HepG2 (cell line): ENCODE results near the gene DIPK1C. TPM values are rescaled to one million over a fixed set of nuclear protein-coding genes. Genes with fewer than 3 reads are reported as not detected.

Source experiments
- ATAC-seq: fragments of 200-7000 bp; cut with Tn5 transposase; 3 replicates; pipeline ENCODE4 v1.9.1; 2020; ENCODE audit warnings: mild to moderate bottlenecking, moderate library complexity
- BruUV-seq: library from RNA; stranded (reverse); fragments of 400-500 nt; replicated peaks from 2 replicates; lab custom pipeline; 2021; lab: Mats Ljungman, UMichigan
- CTCF ChIA-PET: fragments of 300-600 bp; formaldehyde crosslinking; extraction: SDS; loops from one replicate; lab custom pipeline; 2021; ENCODE audit warnings: low total read pairs, inconsistent platforms, low intra/inter-chr PET ratio; lab: Yijun Ruan, JAX
- POLR2A ChIA-PET: fragments of 350-600 bp; sonication (Branson Sonifier 250); formaldehyde crosslinking; loops from one replicate; lab custom pipeline; 2020; ENCODE audit warnings: antibody characterized with exemption, inconsistent platforms; lab: Yijun Ruan, JAX
- DNase-seq: peaks from one replicate; pipeline ENCODE4 v3.0.0-alpha.2; 2015; ENCODE audit warnings: low spot score
- FAIRE-seq: peaks from 3 replicates; lab custom pipeline; 2011; peaks lifted over from hg19 to GRCh38; lab: Jason Lieb, UNC
- H2AFZ ChIP-seq: one replicate; pipeline ENCODE4 v1.6.1; 2011; ENCODE audit warnings: low read length, inconsistent platforms
- H3K27ac ChIP-seq: fragments of 300-600 bp; 3 replicates; pipeline ENCODE4 v1.8.0; 2011; ENCODE audit warnings: mixed run types, mild to moderate bottlenecking, mixed read lengths, low read length, inconsistent platforms; ENCODE audit not compliant: insufficient read depth; ENCODE audit errors: extremely low read length
- H3K27me3 ChIP-seq, 2 experiments: fragments of 200-600 bp in 1 of 2; 2 replicates in 1 of 2; 3 replicates in 1 of 2; pipeline versions ENCODE4 v1.6.0 to v1.8.0; 2011; ENCODE audit warnings: low read length in 2 of 2, mild to moderate bottlenecking in 2 of 2, moderate library complexity in 2 of 2, inconsistent platforms in 1 of 2; ENCODE audit not compliant: insufficient read depth in 2 of 2, control insufficient read depth in 1 of 2
- H3K36me3 ChIP-seq, 2 experiments: fragments of 200-600 bp in 1 of 2; replicated peaks in 1 of 2; 2 replicates in 1 of 2; 3 replicates in 1 of 2; pipeline versions ENCODE4 v1.5.1 to v1.8.0; 2011; ENCODE audit warnings: low read length in 2 of 2, inconsistent platforms in 1 of 2; ENCODE audit not compliant: insufficient read depth in 2 of 2, control insufficient read depth in 1 of 2
- H3K4me1 ChIP-seq: 2 replicates; pipeline ENCODE4 v1.5.1; 2012; ENCODE audit warnings: low read length, inconsistent platforms; ENCODE audit not compliant: insufficient read depth
- H3K4me2 ChIP-seq: 2 replicates; pipeline ENCODE4 v1.6.0; 2011; ENCODE audit warnings: low read depth, low read length, inconsistent platforms
- H3K4me3 ChIP-seq, 3 experiments: fragments of 200-600 bp in 1 of 3; sonication (generic), shearing (Covaris generic) in 1 of 3; replicated peaks in 1 of 3; 2 replicates each; pipeline ENCODE4 v1.5.1; 2011 to 2016; ENCODE audit warnings: low read length in 3 of 3, inconsistent platforms in 2 of 3, low read depth in 2 of 3, mild to moderate bottlenecking in 2 of 3, control low read depth in 1 of 3, mixed read lengths in 1 of 3; ENCODE audit not compliant: insufficient read depth in 1 of 3
- H3K79me2 ChIP-seq: one replicate; pipeline ENCODE4 v1.6.1; 2011; ENCODE audit warnings: low read length, inconsistent platforms; ENCODE audit not compliant: insufficient read depth
- H3K9ac ChIP-seq: 2 replicates; pipeline ENCODE4 v1.6.0; 2011; ENCODE audit warnings: mild to moderate bottlenecking, low read depth, low read length, inconsistent platforms; ENCODE audit not compliant: insufficient read depth
- H3K9me3 ChIP-seq: 2 replicates; pipeline ENCODE4 v1.5.1; 2012; ENCODE audit warnings: mild to moderate bottlenecking, low read length
- H4K20me1 ChIP-seq: 2 replicates; pipeline ENCODE4 v1.6.0; 2011; ENCODE audit warnings: inconsistent platforms, mild to moderate bottlenecking, low read length, moderate library complexity; ENCODE audit not compliant: insufficient read depth
- AGO2 ChIP-seq: fragments of 200-400 bp; formaldehyde crosslinking; optimal IDR thresholded peaks from 2 replicates; pipeline ENCODE3; 2017; ENCODE audit warnings: mild to moderate bottlenecking, low read depth, low read length, moderate library complexity
- CTCF ChIP-seq: sonication (generic); formaldehyde crosslinking; IDR thresholded peaks from 2 replicates; pipeline ENCODE4 v1.5.0; 2020; ENCODE audit warnings: mild to moderate bottlenecking, missing genetic modification reagents, moderate library complexity
- DRAP1 ChIP-seq: IDR thresholded peaks from 2 replicates; pipeline ENCODE4 v1.6.1; 2016; ENCODE audit warnings: missing genetic modification reagents, missing compliant biosample characterization
- JUN ChIP-seq: sonication (generic); formaldehyde crosslinking; IDR thresholded peaks from 2 replicates; pipeline ENCODE4 v1.4.0; 2020; ENCODE audit warnings: mild to moderate bottlenecking, missing genetic modification reagents
- MTERF4 ChIP-seq: sonication (generic); formaldehyde crosslinking; IDR thresholded peaks from 2 replicates; pipeline ENCODE4 v1.8.0; 2023; ENCODE audit warnings: mild to moderate bottlenecking, missing genetic modification reagents
- RAD21 ChIP-seq: fragments of 450-650 bp; formaldehyde crosslinking; IDR thresholded peaks from 2 replicates; pipeline ENCODE4 v1.5.0; 2020; ENCODE audit warnings: mild to moderate bottlenecking
- RNF219 ChIP-seq: sonication (generic); formaldehyde crosslinking; IDR thresholded peaks from 2 replicates; pipeline ENCODE4 v1.5.0; 2020; ENCODE audit warnings: mild to moderate bottlenecking, missing genetic modification reagents
- SNAPC5 ChIP-seq: sonication (generic); formaldehyde crosslinking; IDR thresholded peaks from 2 replicates; pipeline ENCODE4 v1.8.1; 2023; ENCODE audit warnings: mild to moderate bottlenecking, missing genetic modification reagents, borderline replicate concordance
- THYN1 ChIP-seq: sonication (generic); formaldehyde crosslinking; IDR thresholded peaks from 2 replicates; pipeline ENCODE4 v1.8.1; 2023; ENCODE audit warnings: low read depth, mild to moderate bottlenecking, moderate library complexity, missing genetic modification reagents, borderline replicate concordance
- ZNF101 ChIP-seq: sonication (generic); formaldehyde crosslinking; IDR thresholded peaks from 2 replicates; pipeline ENCODE4 v1.4.0; 2020; ENCODE audit warnings: mild to moderate bottlenecking, low read depth, missing genetic modification reagents, borderline replicate concordance
- ZNF253 ChIP-seq: sonication (generic); formaldehyde crosslinking; IDR thresholded peaks from 2 replicates; pipeline ENCODE4 v1.8.0; 2022; ENCODE audit warnings: mild to moderate bottlenecking, missing genetic modification reagents, borderline replicate concordance
- ZNF484 ChIP-seq: sonication (generic); formaldehyde crosslinking; IDR thresholded peaks from 2 replicates; pipeline ENCODE4 v1.5.1; 2020; ENCODE audit warnings: mild to moderate bottlenecking, low read depth, missing genetic modification reagents, borderline replicate concordance
- WGBS: methylation state at CpG from one replicate; pipeline ENCODE4 v1.1.6; 2017; ENCODE audit warnings: low lambda C conversion rate; 5-methylcytosine and 5-hydroxymethylcytosine counted together
- in situ Hi-C: cut with HindIII; loops from 2 replicates; pipeline ENCODE4 v1.10.0; 2017; ENCODE audit warnings: low pct_unique_long_range_greater_than_20kb; ENCODE audit not compliant: extremely low pct_ligation_motif_present
- intact Hi-C: fragments of 100-400 bp; cut with micrococcal nuclease; formaldehyde crosslinking; loops from one replicate; pipeline ENCODE4 v1.10.0; 2022; ENCODE audit not compliant: unreplicated experiment
- polyA plus RNA-seq, 8 experiments: library from polyadenylated mRNA; depleted of rRNA in 3 of 8; stranded (reverse) in 7 of 8; unstranded in 1 of 8; fragments of >200 nt; fragmentation: Illumina TruSeq in 4 of 8; extraction: Trizol in 4 of 8; gene quantifications; 2 replicates each; pipeline versions ENCODE4 v1.2.1 to v1.2.3, GENCODE V29; 2011 to 2016; ENCODE audit warnings: low read depth in 4 of 8, missing spikeins in 1 of 8, mixed read lengths in 1 of 8; ENCODE audit not compliant: insufficient read depth in 1 of 8
- total RNA-seq, 5 experiments: library from RNA; depleted of rRNA; stranded (reverse); fragments of >200 nt; fragmentation: Illumina TruSeq; extraction: Trizol; gene quantifications; 2 replicates each; pipeline ENCODE4 v1.2.3, GENCODE V29; 2016; ENCODE audit warnings: low read depth in 1 of 5

Gene DIPK1C
- total and polyA plus RNA-seq, 2 of the 13 experiments (the other 11 are each of a cell fraction or from before 2014, with no cell fraction given): 1.8 TPM; not detected in 1

- H3K27ac ChIP-seq: no peak overlapping the region
- no peaks in the 10 kb centered on the region for H3K9me3 ChIP-seq
- ChIA-PET POLR2A (no interaction called here), CTCF (no interaction called here)
- H4K20me1 ChIP-seq: no peaks in the 10 kb centered on the region
- H3K4me3 ChIP-seq: no peak overlapping the region
- peaks cover 48% of the 10 kb centered on the region for H3K4me1 ChIP-seq
- H2AFZ ChIP-seq: no peak overlapping the region
- no peaks in the 10 kb centered on the region for H3K79me2 ChIP-seq
- H3K9ac ChIP-seq: no peak overlapping the region
- H3K4me2 ChIP-seq: no peak overlapping the region
- no peak for ATAC-seq
- H3K36me3 ChIP-seq: no peaks in the 10 kb centered on the region
- BruUV-seq: no TSS peak
- H3K27me3 ChIP-seq: no peaks in the 10 kb centered on the region
- intact Hi-C loops: no loop called here
- in situ Hi-C loops: loop anchor here (25.0 kb wide), 1 partner anchor 290 kb away; no protein-coding TSS in a partner anchor
- no peak for TF ChIP-seq ZNF101 (CRISPR knock-in tag)
- TF ChIP-seq DRAP1 (CRISPR knock-in tag): no peak
- TF ChIP-seq SNAPC5 (CRISPR knock-in tag): no peak
- 84% methylated on average over 8 of the region's 8 CpGs for WGBS
- no peak for DNase-seq
- no peak for FAIRE-seq
Observed at GRCh38 chr18:74477771-74478170, 20.7 kb upstream of the DIPK1C start.

GRCh38 chr18:74476140-74476539 lies 19.0 kb upstream of the DIPK1C start:
- peaks cover 50% of the 10 kb centered on the region for H3K4me1 ChIP-seq
- intact Hi-C loops (no loop called here), in situ Hi-C loops (loop anchor here (25.0 kb wide), 1 partner anchor 289 kb away; no protein-coding TSS in a partner anchor)
- H3K9ac ChIP-seq: no peak overlapping the region
- ChIA-PET POLR2A (no interaction called here), CTCF (interaction anchor here (0.7 to 1.4 kb wide), 2 partner anchors 76 to 123 kb away, joined by 5 to 6 read pairs; no protein-coding TSS in a partner anchor)
- no peaks in the 10 kb centered on the region for H3K9me3 ChIP-seq
- ATAC-seq (peak; percentile 52), FAIRE-seq (peak; percentile 80), DNase-seq (peak; percentile 25)
- H4K20me1 ChIP-seq: no peaks in the 10 kb centered on the region
- H3K36me3 ChIP-seq: no peaks in the 10 kb centered on the region
- H3K27ac ChIP-seq: no peak overlapping the region
- no peak overlapping the region for H3K4me3 ChIP-seq
- WGBS: 19% methylated on average over 6 of the region's 6 CpGs
- BruUV-seq: no TSS peak
- no peak overlapping the region for H2AFZ ChIP-seq
- H3K27me3 ChIP-seq: no peaks in the 10 kb centered on the region
- no peak overlapping the region for H3K4me2 ChIP-seq
- no peaks in the 10 kb centered on the region for H3K79me2 ChIP-seq
- TF ChIP-seq ZNF253 (CRISPR knock-in tag): no peak
- no peak for TF ChIP-seq AGO2
- no peak for TF ChIP-seq MTERF4 (CRISPR knock-in tag)
- peak; percentile 38; the same call in 1 of the 2 replicates for TF ChIP-seq RAD21 (CRISPR knock-in tag)
- no peak for TF ChIP-seq ZNF484 (CRISPR knock-in tag)
- no peak for TF ChIP-seq JUN (CRISPR knock-in tag)
- TF ChIP-seq ZNF101 (CRISPR knock-in tag): no peak
- TF ChIP-seq CTCF (CRISPR knock-in tag): peak; percentile 70
- TF ChIP-seq THYN1: no peak
- no peak for TF ChIP-seq RNF219 (CRISPR knock-in tag)
